ENCODE results near the gene DCN.

DNA sequence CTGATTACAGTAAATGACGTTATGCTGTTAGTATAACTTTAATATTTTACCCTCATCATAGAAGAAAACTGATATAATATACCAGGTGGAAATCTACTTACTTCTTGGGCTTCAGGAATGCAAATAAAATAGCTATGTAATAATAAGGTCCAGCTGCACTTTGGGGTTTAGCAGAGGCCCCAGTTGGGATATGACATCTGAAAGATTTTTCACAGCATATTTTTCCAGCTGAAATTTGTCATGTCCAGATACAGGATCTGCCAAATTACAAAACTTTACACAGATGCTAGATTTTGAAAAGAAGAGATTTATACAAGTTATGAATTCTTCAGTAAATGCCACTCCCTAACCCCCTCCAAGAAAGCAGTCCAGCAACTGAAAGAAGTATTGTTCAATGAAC lies 29.2 kb upstream of the DCN start:
- TF ChIP-seq, protein P1, sequence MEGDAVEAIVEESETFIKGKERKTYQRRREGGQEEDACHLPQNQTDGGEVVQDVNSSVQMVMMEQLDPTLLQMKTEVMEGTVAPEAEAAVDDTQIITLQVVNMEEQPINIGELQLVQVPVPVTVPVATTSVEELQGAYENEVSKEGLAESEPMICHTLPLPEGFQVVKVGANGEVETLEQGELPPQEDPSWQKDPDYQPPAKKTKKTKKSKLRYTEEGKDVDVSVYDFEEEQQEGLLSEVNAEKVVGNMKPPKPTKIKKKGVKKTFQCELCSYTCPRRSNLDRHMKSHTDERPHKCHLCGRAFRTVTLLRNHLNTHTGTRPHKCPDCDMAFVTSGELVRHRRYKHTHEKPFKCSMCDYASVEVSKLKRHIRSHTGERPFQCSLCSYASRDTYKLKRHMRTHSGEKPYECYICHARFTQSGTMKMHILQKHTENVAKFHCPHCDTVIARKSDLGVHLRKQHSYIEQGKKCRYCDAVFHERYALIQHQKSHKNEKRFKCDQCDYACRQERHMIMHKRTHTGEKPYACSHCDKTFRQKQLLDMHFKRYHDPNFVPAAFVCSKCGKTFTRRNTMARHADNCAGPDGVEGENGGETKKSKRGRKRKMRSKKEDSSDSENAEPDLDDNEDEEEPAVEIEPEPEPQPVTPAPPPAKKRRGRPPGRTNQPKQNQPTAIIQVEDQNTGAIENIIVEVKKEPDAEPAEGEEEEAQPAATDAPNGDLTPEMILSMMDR (IDR thresholded peaks at IDR 0.05; ENCODE audit: borderline replicate concordance, extremely low read depth, low read length, poor library complexity, severe bottlenecking): no peak
- TF ChIP-seq EZH2 (IDR thresholded peaks at IDR 0.05; ENCODE audit: borderline replicate concordance, low read depth, low read length, severe bottlenecking): no peak
